ENCODE measurements around the gene TBC1D9B. TPM values are rescaled to one million over a fixed set of nuclear protein-coding genes. Genes with fewer than 3 reads are reported as not detected.
A peak's percentile ranks its signal among the peaks of the same experiment; 100 is the strongest.

TBC1D9B gene
- total and polyA plus RNA-seq, 2 of the 13 experiments (the other 11 are each of a cell fraction or from before 2014, with no cell fraction given), result 35.0 to 50.0 TPM

DNA sequence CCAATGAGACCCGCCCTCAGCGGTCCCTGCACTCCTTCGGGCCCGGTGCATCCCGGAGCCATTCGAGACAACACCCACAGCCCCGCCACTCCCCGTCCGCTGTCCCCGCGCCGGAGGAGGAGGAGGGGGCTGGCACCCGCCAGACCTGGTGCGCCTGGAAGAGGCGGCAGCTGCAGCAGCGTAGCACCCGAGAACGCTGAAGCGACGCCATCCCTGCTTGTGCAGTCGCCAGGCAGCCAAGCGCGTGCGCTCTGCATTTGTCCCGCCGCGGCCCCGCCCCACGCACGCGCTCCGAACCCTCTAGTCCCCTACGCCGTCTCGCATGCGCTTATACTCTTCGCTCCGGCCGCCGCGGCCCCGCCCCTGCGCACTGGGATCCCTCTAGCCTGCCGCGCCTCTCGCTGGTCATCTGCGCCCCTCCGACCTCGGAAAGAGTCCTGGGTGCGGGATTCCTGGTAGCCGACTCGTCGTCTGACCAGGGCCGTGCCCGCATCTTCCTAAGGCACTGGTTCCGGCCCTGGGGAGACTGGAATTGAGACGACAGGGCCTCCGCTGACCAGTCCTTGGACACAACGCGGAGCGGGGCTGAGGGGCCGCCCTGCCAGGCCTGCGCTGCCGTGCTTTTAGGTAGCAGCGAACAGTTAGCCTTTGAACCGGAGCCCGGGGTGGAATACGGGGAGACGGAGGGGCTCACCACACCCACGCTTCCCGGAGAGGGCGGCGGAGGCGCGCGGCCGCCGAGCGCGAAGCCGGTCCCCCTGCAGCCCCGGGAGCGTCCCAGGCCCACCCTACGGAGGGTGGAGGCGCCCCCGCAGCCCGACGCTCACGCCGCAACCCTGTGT lies 48.9 kb downstream of the TBC1D9B start, which contains the start of gene MRNIP (continued):
- TF ChIP-seq, protein P1, sequence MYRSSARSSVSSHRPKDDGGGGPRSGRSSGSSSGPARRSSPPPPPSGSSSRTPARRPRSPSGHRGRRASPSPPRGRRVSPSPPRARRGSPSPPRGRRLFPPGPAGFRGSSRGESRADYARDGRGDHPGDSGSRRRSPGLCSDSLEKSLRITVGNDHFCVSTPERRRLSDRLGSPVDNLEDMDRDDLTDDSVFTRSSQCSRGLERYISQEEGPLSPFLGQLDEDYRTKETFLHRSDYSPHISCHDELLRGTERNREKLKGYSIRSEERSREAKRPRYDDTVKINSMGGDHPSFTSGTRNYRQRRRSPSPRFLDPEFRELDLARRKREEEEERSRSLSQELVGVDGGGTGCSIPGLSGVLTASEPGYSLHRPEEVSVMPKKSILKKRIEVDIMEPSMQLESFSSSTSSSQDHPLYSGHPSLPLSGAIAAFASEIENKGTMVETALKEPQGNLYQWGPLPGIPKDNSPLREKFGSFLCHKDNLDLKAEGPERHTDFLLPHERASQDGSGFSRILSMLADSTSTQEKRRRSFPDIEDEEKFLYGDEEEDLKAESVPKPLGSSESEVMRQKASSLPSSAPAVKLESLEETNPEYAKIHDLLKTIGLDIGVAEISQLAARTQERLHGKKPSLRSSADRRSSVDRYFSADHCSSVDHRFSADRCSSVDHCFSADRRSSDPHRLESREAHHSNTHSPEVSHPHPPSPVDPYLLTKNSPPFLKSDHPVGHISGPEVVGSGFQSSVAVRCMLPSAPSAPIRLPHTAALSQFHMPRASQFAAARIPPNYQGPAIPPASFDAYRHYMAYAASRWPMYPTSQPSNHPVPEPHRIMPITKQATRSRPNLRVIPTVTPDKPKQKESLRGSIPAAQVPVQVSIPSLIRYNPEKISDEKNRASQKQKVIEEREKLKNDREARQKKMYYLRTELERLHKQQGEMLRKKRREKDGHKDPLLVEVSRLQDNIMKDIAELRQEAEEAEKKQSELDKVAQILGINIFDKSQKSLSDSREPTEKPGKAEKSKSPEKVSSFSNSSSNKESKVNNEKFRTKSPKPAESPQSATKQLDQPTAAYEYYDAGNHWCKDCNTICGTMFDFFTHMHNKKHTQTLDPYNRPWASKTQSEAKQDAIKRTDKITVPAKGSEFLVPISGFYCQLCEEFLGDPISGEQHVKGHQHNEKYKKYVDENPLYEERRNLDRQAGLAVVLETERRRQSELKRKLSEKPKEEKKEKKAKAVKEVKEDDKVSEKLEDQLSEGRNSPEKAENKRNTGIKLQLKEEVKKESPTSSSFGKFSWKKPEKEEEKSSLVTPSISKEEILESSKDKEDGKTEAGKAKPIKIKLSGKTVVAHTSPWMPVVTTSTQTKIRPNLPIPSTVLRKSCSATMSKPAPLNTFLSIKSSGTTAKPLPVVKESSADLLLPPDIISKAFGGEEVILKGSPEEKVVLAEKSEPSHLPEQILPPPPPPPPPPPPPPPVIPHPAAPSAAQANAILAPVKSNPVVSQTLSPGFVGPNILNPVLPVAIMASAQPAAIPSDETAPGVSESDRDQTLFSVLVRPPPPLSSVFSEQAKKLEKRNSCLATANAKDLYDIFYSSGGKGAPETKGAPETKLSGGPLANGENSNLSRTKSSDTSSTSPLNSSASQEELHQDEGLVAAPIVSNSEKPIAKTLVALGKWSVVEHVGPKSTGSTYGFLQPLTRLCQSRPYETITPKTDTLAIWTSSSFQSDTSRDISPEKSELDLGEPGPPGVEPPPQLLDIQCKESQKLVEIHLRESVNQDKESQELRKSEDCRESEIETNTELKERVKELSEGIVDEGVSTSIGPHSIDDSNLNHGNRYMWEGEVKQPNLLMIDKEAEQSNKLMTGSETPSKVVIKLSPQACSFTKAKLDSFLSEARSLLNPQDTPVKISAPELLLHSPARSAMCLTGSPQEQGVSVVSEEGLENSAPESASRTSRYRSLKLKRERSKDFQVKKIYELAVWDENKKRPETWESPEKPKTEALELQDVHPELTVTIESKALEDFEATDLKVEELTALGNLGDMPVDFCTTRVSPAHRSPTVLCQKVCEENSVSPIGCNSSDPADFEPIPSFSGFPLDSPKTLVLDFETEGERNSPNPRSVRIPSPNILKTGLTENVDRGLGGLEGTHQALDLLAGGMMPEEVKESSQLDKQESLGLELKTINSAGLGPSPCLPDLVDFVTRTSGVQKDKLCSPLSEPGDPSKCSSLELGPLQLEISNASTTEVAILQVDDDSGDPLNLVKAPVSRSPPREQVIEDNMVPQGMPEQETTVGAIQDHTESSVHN (CRISPR knock-in tag; IDR thresholded peaks at IDR 0.05), result no peak
- TF ChIP-seq ELF3 (CRISPR knock-in tag; IDR thresholded peaks at IDR 0.05) (0 out of 2 replicates have a peak, but pooled peaks have one; percentile 30), PAWR (CRISPR knock-in tag; IDR thresholded peaks at IDR 0.05; ENCODE audit: borderline replicate concordance) (peak; percentile 38; the same call in 1 of the 2 replicates), SP2 (CRISPR knock-in tag; IDR thresholded peaks at IDR 0.05) (0 out of 2 replicates have a peak, but pooled peaks have one; percentile 14)
- TF ChIP-seq, protein P2, sequence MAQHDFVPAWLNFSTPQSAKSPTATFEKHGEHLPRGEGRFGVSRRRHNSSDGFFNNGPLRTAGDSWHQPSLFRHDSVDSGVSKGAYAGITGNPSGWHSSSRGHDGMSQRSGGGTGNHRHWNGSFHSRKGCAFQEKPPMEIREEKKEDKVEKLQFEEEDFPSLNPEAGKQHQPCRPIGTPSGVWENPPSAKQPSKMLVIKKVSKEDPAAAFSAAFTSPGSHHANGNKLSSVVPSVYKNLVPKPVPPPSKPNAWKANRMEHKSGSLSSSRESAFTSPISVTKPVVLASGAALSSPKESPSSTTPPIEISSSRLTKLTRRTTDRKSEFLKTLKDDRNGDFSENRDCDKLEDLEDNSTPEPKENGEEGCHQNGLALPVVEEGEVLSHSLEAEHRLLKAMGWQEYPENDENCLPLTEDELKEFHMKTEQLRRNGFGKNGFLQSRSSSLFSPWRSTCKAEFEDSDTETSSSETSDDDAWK (CRISPR knock-in tag; IDR thresholded peaks at IDR 0.05), result no peak
- TF ChIP-seq, protein P3, sequence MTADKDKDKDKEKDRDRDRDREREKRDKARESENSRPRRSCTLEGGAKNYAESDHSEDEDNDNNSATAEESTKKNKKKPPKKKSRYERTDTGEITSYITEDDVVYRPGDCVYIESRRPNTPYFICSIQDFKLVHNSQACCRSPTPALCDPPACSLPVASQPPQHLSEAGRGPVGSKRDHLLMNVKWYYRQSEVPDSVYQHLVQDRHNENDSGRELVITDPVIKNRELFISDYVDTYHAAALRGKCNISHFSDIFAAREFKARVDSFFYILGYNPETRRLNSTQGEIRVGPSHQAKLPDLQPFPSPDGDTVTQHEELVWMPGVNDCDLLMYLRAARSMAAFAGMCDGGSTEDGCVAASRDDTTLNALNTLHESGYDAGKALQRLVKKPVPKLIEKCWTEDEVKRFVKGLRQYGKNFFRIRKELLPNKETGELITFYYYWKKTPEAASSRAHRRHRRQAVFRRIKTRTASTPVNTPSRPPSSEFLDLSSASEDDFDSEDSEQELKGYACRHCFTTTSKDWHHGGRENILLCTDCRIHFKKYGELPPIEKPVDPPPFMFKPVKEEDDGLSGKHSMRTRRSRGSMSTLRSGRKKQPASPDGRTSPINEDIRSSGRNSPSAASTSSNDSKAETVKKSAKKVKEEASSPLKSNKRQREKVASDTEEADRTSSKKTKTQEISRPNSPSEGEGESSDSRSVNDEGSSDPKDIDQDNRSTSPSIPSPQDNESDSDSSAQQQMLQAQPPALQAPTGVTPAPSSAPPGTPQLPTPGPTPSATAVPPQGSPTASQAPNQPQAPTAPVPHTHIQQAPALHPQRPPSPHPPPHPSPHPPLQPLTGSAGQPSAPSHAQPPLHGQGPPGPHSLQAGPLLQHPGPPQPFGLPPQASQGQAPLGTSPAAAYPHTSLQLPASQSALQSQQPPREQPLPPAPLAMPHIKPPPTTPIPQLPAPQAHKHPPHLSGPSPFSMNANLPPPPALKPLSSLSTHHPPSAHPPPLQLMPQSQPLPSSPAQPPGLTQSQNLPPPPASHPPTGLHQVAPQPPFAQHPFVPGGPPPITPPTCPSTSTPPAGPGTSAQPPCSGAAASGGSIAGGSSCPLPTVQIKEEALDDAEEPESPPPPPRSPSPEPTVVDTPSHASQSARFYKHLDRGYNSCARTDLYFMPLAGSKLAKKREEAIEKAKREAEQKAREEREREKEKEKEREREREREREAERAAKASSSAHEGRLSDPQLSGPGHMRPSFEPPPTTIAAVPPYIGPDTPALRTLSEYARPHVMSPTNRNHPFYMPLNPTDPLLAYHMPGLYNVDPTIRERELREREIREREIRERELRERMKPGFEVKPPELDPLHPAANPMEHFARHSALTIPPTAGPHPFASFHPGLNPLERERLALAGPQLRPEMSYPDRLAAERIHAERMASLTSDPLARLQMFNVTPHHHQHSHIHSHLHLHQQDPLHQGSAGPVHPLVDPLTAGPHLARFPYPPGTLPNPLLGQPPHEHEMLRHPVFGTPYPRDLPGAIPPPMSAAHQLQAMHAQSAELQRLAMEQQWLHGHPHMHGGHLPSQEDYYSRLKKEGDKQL (CRISPR knock-in tag; IDR thresholded peaks at IDR 0.05; ENCODE audit: low read depth), result 0 out of 2 replicates have a peak, but pooled peaks have one; percentile 22
- TF ChIP-seq, protein P4, sequence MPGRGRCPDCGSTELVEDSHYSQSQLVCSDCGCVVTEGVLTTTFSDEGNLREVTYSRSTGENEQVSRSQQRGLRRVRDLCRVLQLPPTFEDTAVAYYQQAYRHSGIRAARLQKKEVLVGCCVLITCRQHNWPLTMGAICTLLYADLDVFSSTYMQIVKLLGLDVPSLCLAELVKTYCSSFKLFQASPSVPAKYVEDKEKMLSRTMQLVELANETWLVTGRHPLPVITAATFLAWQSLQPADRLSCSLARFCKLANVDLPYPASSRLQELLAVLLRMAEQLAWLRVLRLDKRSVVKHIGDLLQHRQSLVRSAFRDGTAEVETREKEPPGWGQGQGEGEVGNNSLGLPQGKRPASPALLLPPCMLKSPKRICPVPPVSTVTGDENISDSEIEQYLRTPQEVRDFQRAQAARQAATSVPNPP (CRISPR knock-in tag; IDR thresholded peaks at IDR 0.05), result peak; percentile 89

Data from HepG2 (cell line).